ENCODE measurements around the gene WWOX.

Gene WWOX

DNA sequence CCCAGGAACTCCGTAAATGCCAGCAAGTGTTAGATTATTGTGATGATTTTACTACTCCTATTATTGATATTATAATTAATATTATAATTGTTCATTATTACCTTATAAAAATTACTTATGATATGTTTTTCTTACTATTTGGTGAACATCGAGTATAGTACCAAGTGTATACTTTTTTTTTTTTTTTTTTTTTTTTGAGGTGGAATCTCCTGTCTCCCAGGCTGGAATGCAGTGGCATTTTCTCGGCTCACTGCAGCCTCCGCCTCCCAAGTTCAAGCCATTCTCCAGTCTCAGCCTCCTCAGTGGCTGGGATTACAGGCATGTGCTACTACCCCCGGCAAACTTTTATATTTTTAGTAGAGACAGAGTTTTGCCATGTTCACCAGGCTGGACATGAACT, 347.0 kb downstream of the WWOX start:
- DNase-seq = no peak

- DNase-seq = no peak
These were observed 347.6 kb downstream of the WWOX start for GRCh38 chr16:78446992-78447563.

- DNase-seq = no peak
These were observed 349.3 kb downstream of the WWOX start for GRCh38 chr16:78448658-78449271.

DNA sequence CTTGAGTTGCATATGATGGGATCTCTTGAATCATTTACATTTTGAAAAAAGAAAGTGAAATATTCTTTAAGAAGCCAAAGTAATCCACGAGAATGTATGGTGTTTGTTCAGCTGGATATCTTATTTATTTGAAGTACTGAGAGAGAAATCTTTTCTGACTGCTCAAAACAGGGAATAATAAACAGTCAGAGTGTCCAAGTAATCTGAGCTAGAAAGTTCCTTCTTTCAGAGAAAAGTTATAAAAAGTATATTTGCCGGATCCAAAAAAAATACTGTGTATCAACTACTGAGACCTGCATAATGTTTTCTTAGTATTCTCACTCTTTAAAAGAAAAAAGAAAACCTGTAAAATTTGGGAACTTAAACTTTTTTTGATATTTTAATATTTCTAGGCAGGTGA, 350.8 kb downstream of the WWOX start:
- DNase-seq = no peak

DNA sequence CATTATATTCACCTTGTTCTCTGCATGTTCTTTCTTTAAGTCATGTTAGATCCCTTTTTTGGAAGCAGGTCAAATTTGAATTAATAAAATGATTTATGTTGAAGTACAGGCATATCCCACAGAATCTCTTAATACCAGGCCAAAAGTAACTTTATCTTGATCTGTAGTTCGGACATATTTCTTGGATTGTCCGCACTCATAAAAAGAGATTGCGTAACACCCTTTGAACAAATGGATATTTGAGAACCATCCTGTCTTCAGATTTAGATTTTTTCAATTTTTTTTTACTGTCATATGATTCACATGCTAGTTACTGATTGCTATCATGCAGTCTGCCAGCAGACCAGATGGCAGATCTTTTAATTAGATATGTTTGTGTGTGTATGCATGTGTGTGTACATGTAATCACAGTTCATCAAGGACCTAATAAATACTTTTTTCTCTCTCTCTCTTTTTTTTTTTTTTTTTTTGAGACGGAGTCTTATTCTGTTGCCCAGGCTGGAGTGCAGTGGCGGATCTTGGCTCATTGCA, 352.6 kb downstream of the WWOX start:
- no peak for DNase-seq

GRCh38 chr16:78455861-78456260, 356.4 kb downstream of the WWOX start:
- DNase-seq = no peak

DNA sequence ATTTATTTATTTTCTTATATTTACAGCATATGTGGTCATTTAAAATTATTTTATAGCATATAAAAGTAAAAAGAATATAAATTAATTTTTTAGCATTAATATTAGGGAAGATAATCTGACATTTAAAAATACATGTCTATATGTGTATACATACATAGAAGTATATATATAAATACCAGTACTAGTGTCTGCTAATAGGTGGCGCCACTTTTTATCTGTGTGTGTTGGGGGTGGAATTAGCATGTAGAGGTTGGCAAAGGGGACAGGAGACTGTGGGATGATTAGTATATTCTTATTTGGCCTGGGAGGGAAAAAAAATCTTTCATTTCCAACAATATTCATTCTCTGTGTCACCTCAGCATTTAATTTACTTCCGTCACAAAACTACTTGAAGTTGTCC, 359.1 kb downstream of the WWOX start:
- no peak for DNase-seq

- DNase-seq = no peak
These were observed 361.0 kb downstream of the WWOX start for GRCh38 chr16:78460428-78460827.

DNA sequence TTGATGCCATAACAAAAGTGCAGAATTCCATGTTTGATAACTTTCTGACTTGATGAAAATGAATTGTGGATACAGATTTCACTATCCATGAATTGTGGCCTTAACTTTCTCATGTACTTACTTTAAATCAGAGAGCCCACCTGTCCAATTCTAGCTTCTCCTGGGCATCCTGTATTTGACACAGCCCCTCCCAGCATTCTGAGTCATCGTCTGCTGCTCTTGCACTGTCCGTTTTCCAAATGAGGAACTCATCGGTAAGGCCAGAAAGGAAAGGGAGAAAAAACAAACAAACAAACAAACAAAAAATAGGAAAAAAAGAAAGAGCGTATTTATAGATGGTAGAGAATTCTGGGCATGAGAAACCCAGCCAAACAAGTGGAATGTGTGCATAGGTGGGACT, 361.6 kb downstream of the WWOX start:
- DNase-seq = no peak

DNA sequence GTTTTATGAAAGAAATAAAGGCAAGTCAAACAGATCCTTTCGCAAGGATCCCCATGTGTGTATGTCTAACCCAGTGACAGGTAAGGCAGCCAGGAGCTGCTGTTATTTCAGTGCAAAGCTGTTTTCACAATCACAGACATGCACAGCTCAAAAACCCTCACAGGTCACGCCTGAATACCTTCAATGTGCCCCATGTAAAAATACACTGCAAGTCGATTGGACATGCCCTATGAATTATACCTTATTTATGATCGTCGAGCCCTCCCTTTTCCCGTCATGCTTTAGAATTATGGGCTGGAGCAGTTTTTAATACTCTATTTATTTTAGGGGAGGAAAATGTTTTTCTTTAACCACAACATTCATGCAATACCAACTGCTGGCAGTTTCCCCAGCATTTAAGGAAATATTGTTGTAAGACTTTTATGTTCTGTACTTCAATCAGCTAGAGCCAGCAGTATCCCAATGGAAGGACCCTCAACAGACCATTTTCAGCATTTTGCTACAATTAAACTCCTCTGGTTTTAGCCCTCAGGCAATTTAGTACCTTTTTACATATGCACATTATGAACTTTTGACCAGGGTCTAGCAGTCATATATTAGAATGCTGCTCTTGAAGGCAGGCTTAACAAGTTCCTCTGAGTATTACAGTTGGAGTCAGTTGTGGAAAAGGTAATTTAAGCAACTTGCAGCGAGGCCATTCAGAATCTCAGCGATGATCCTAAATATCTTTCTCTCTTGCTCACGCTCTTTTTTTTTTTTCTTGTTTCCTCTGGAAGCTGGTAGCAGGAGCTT, 362.2 kb downstream of the WWOX start:
- no peak for DNase-seq

GRCh38 chr16:78462288-78463208, 363.1 kb downstream of the WWOX start:
- no peak for DNase-seq

GRCh38 chr16:78463591-78463990, 364.1 kb downstream of the WWOX start:
- DNase-seq = no peak

GRCh38 chr16:78464833-78465232, 365.4 kb downstream of the WWOX start:
- no peak for DNase-seq

GRCh38 chr16:78465730-78466129, 366.3 kb downstream of the WWOX start:
- DNase-seq = no peak

- no peak for DNase-seq
These were observed 370.3 kb downstream of the WWOX start for GRCh38 chr16:78469787-78470186.

- no peak for DNase-seq
These were observed 373.7 kb downstream of the WWOX start for GRCh38 chr16:78473031-78473699.

- DNase-seq = no peak
These were observed 375.3 kb downstream of the WWOX start for GRCh38 chr16:78474762-78475161.

GRCh38 chr16:78476615-78477014, 377.2 kb downstream of the WWOX start:
- no peak for DNase-seq

- no peak for DNase-seq
These were observed 378.9 kb downstream of the WWOX start for GRCh38 chr16:78478267-78478861.

GRCh38 chr16:78479723-78480122, 380.3 kb downstream of the WWOX start:
- DNase-seq = no peak

DNA sequence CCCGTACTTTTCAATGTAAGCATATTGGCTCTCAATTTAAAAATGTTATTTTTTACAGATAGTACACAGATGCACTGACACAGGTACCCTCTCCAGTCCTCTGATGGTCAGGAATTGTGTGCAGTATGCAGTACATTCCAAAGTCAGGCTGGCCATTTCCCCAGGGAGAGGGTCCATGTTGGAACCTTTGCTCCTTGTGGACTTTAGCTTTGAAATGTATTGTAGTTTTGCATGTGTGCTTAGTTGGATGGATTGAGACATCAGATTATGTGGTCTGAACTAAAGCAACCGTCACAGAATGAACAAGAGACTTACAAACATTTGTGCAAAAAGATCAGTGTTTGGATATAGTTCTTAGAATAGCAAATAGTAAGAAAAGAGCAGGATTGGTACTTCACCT, 381.1 kb downstream of the WWOX start:
- DNase-seq = no peak
